Activated CD8-positive, alpha-beta T cell treated with anti-CD3 and anti-CD28 coated beads for 36 hours (primary cell): Measurements from ENCODE around the gene ZNF142. TPM values are rescaled to one million over a fixed set of nuclear protein-coding genes. Genes with fewer than 3 reads are reported as not detected.

Experiments
- ATAC-seq: fragments of 200-7000 bp; cut with Tn5 transposase; one replicate; pipeline ENCODE4 v1.10.0; 2021; ENCODE audit warnings: mild to moderate bottlenecking, moderate library complexity
- CTCF ChIA-PET: fragments of 350-600 bp; sonication (Branson Sonifier 250); formaldehyde crosslinking; loops from one replicate; lab custom pipeline; 2021; ENCODE audit warnings: antibody characterized with exemption; lab: Charles Lee
- POLR2A ChIA-PET: fragments of 350-600 bp; sonication (Branson Sonifier 250); formaldehyde crosslinking; loops from one replicate; lab custom pipeline; 2021; ENCODE audit warnings: antibody characterized with exemption; lab: Charles Lee
- DNase-seq: peaks from one replicate; pipeline ENCODE4 v3.0.0-alpha.2; 2020
- H3K27ac Mint-ChIP-seq: one replicate; pipeline ENCODE4 v1.8.0; 2021; ENCODE audit warnings: mild to moderate bottlenecking, mixed read lengths
- H3K27me3 Mint-ChIP-seq: one replicate; pipeline ENCODE4 v1.8.0; 2021; ENCODE audit warnings: mixed read lengths
- H3K36me3 Mint-ChIP-seq: one replicate; pipeline ENCODE4 v1.8.0; 2021; ENCODE audit warnings: low read depth, mixed read lengths
- H3K4me1 Mint-ChIP-seq: one replicate; pipeline ENCODE4 v1.8.0; 2021; ENCODE audit warnings: low read depth, mixed read lengths
- H3K4me3 Mint-ChIP-seq: one replicate; pipeline ENCODE4 v1.8.0; 2021; ENCODE audit warnings: mild to moderate bottlenecking, moderate library complexity, mixed read lengths
- H3K9me3 Mint-ChIP-seq: one replicate; pipeline ENCODE4 v1.8.0; 2021; ENCODE audit warnings: mixed read lengths
- CTCF ChIP-seq: fragments of 200-600 bp; IDR thresholded peaks from one replicate; pipeline ENCODE4 v1.8.0; 2022; ENCODE audit warnings: antibody characterized with exemption, mild to moderate bottlenecking
- intact Hi-C: fragments of 100-400 bp; cut with micrococcal nuclease; formaldehyde crosslinking; loops from one replicate; pipeline ENCODE4 v1.10.0; 2022
- total RNA-seq, 2 experiments: library from RNA; stranded (reverse); gene quantifications; one replicate each; pipeline ENCODE4 v1.2.3, GENCODE V29; 2021

ZNF142 gene
- total RNA-seq, 2 experiments from 2014 or later, result 30.4 to 33.7 TPM

GRCh38 chr2:218663901-218664300 lies 4.5 kb upstream of the ZNF142 start:
- intact Hi-C loops, result no loop called here
- no peak overlapping the region for H3K27ac Mint-ChIP-seq
- TF ChIP-seq CTCF, result no peak
- peaks cover 54% of the 10 kb centered on the region for H3K36me3 Mint-ChIP-seq
- no peak overlapping the region for H3K4me3 Mint-ChIP-seq
- peaks cover 14% of the 10 kb centered on the region for H3K4me1 Mint-ChIP-seq
- DNase-seq, result no peak
- no peaks in the 10 kb centered on the region for H3K27me3 Mint-ChIP-seq
- ChIA-PET CTCF (interaction anchor here (0.6 to 1.1 kb wide), 3 partner anchors 7 to 234 kb away, joined by 3 read pairs; partner anchors contain the start of gene RNF25), POLR2A (no interaction called here)
- no peaks in the 10 kb centered on the region for H3K9me3 Mint-ChIP-seq
- ATAC-seq, result no peak

- Mint-ChIP-seq H3K4me3 (no peak overlapping the region), H3K4me1 (peaks cover 19% of the 10 kb centered on the region), H3K9me3 (no peaks in the 10 kb centered on the region), H3K27me3 (no peaks in the 10 kb centered on the region), H3K36me3 (peaks cover 58% of the 10 kb centered on the region), H3K27ac (peak overlapping the region; percentile 17)
- ATAC-seq (no peak), DNase-seq (no peak)
- ChIA-PET POLR2A (no interaction called here), CTCF (interaction anchor here (0.9 kb wide), 1 partner anchor 8 kb away, joined by 3 read pairs; the partner anchor contains the start of gene RNF25)
- TF ChIP-seq CTCF, result no peak
- intact Hi-C loops, result no loop called here
Measured at GRCh38 chr2:218662827-218663226, 3.4 kb upstream of the ZNF142 start.

GRCh38 chr2:218662377-218662776 lies 3.0 kb upstream of the ZNF142 start:
- TF ChIP-seq CTCF, result no peak
- ATAC-seq (no peak), DNase-seq (no peak)
- Mint-ChIP-seq H3K9me3 (no peaks in the 10 kb centered on the region), H3K4me3 (no peak overlapping the region), H3K36me3 (peaks cover 59% of the 10 kb centered on the region), H3K4me1 (peaks cover 22% of the 10 kb centered on the region), H3K27ac (peak overlapping the region; percentile 17), H3K27me3 (no peaks in the 10 kb centered on the region)
- ChIA-PET CTCF (interaction anchor here (1.5 to 5.7 kb wide), 3 partner anchors 9 to 236 kb away, joined by 5 to 57 read pairs (median 6); partner anchors contain the start of genes RNF25 and STK36), POLR2A (interaction anchor here (1.1 to 5.3 kb wide), 2 partner anchors 10 to 14 kb away, joined by 3 to 61 read pairs; partner anchors contain the start of genes RNF25 and STK36)
- intact Hi-C loops, result no loop called here

- H3K27me3 Mint-ChIP-seq, result no peaks in the 10 kb centered on the region
- peak overlapping the region; percentile 92 for H3K27ac Mint-ChIP-seq
- DNase-seq, result no peak
- no peak for TF ChIP-seq CTCF
- peak overlapping the region; percentile 92 for H3K4me3 Mint-ChIP-seq
- H3K9me3 Mint-ChIP-seq, result no peaks in the 10 kb centered on the region
- intact Hi-C loops, result no loop called here
- ChIA-PET CTCF (interaction anchor here (0.8 to 5.7 kb wide), 14 partner anchors 10 to 237 kb away, joined by 3 to 57 read pairs (median 4); partner anchors contain the start of genes RNF25, STK36 and TTLL4), POLR2A (interaction anchor here (0.6 to 5.3 kb wide), 14 partner anchors 9 to 570 kb away, joined by 3 to 61 read pairs (median 5); partner anchors contain the start of genes ANKZF1, ATG9A, CTDSP1 and RNF25)
- H3K36me3 Mint-ChIP-seq, result peaks cover 59% of the 10 kb centered on the region
- H3K4me1 Mint-ChIP-seq, result peaks cover 29% of the 10 kb centered on the region
- no peak for ATAC-seq
Measured at GRCh38 chr2:218659988-218660358, 550 bp upstream of the ZNF142 start.

GRCh38 chr2:218658671-218659257 lies 659 bp downstream of the ZNF142 start:
- DNase-seq (peak; percentile 67), ATAC-seq (peak; percentile 38)
- CTCF ChIA-PET, result interaction anchor here (0.8 to 5.7 kb wide), 18 partner anchors 11 to 239 kb away, joined by 3 to 57 read pairs (median 4); partner anchors contain the start of genes RNF25, STK36 and TTLL4
- peak; percentile 59 for TF ChIP-seq CTCF
- H3K36me3 Mint-ChIP-seq, result peaks cover 50% of the 10 kb centered on the region
- H3K27me3 Mint-ChIP-seq, result no peaks in the 10 kb centered on the region
- H3K27ac Mint-ChIP-seq, result peak overlapping the region; percentile 92
- H3K9me3 Mint-ChIP-seq, result no peaks in the 10 kb centered on the region
- intact Hi-C loops, result loop anchor here (1.0 kb wide), 1 partner anchor 189 kb away; no protein-coding TSS in a partner anchor
- H3K4me3 Mint-ChIP-seq, result peak overlapping the region; percentile 92
- POLR2A ChIA-PET, result interaction anchor here (0.8 to 5.3 kb wide), 16 partner anchors 9 to 571 kb away, joined by 3 to 61 read pairs (median 4); partner anchors contain the start of genes ANKZF1, ATG9A, RNF25 and STK36
- peaks cover 29% of the 10 kb centered on the region for H3K4me1 Mint-ChIP-seq
